Neural cell (in vitro differentiated cells): ENCODE data around the gene RAI1. TPM values are rescaled to one million over a fixed set of nuclear protein-coding genes. Genes with fewer than 3 reads are reported as not detected.

ENCODE experiments used
- H2AFZ ChIP-seq: fragments of 200-600, 300-800 bp; sonication (generic), shearing (Covaris generic); 2 replicates; pipeline ENCODE4 v1.6.0; 2014; ENCODE audit warnings: low read depth, mild to moderate bottlenecking, antibody characterized with exemption, low read length, moderate library complexity
- H3F3A ChIP-seq: fragments of 200-600 bp; shearing (Covaris generic); 2 replicates; pipeline ENCODE4 v1.6.1; 2016; ENCODE audit warnings: mild to moderate bottlenecking, moderate library complexity, mixed read lengths, antibody characterized with exemption, low read length; ENCODE audit not compliant: insufficient read depth, poor library complexity, severe bottlenecking
- H3K27ac ChIP-seq: fragments of 200-600, 300-800 bp; sonication (generic), shearing (Covaris generic); 2 replicates; pipeline ENCODE4 v1.5.1; 2014; ENCODE audit warnings: mild to moderate bottlenecking, low read length, moderate library complexity
- H3K27me3 ChIP-seq: fragments of 300-800, 200-600 bp; sonication (generic), shearing (Covaris generic); 2 replicates; pipeline ENCODE4 v1.6.0; 2014; ENCODE audit warnings: mild to moderate bottlenecking, low read depth, low read length, moderate library complexity; ENCODE audit not compliant: insufficient read depth
- H3K36me3 ChIP-seq: fragments of 300-800, 200-600 bp; sonication (generic), shearing (Covaris generic); 2 replicates; pipeline ENCODE4 v1.5.1; 2014; ENCODE audit warnings: mild to moderate bottlenecking, antibody characterized with exemption, low read length, moderate library complexity; ENCODE audit not compliant: insufficient read depth
- H3K4me2 ChIP-seq: fragments of 300-800, 200-600 bp; sonication (generic), shearing (Covaris generic); 2 replicates; pipeline ENCODE4 v1.6.0; 2014; ENCODE audit warnings: mild to moderate bottlenecking, low read length
- H3K4me3 ChIP-seq: fragments of 300-800, 200-600 bp; sonication (generic), shearing (Covaris generic); 2 replicates; pipeline ENCODE4 v1.5.1; 2014; ENCODE audit warnings: mild to moderate bottlenecking, low read length, moderate library complexity
- H3K79me2 ChIP-seq: fragments of 200-600 bp; shearing (Covaris generic); replicated peaks from 2 replicates; pipeline ENCODE4 v1.6.0; 2014; ENCODE audit warnings: mild to moderate bottlenecking, low read length, moderate library complexity; ENCODE audit not compliant: insufficient read depth
- H3K9ac ChIP-seq: fragments of 300-800, 200-600 bp; sonication (generic), shearing (Covaris generic); 2 replicates; pipeline ENCODE4 v1.6.1; 2016; ENCODE audit warnings: mild to moderate bottlenecking, low read length, mixed read lengths
- H3K9me2 ChIP-seq: fragments of 200-600 bp; shearing (Covaris generic); 2 replicates; pipeline ENCODE4 v1.6.1; 2016; ENCODE audit warnings: mild to moderate bottlenecking, low read length, mixed read lengths; ENCODE audit not compliant: insufficient read depth
- H3K9me3 ChIP-seq: fragments of 200-600, 300-800 bp; sonication (generic), shearing (Covaris generic); 2 replicates; pipeline ENCODE4 v1.6.1; 2016; ENCODE audit warnings: mild to moderate bottlenecking, mixed run types, low read length, moderate library complexity, mixed read lengths
- H4K20me1 ChIP-seq: fragments of 200-600 bp; shearing (Covaris generic); 2 replicates; pipeline ENCODE4 v1.6.1; 2016; ENCODE audit warnings: mild to moderate bottlenecking, mixed run types; ENCODE audit not compliant: insufficient read depth
- CTCF ChIP-seq: fragments of 450-650 bp; IDR thresholded peaks from 2 replicates; pipeline ENCODE4 v1.5.1; 2014; ENCODE audit warnings: antibody characterized with exemption, mild to moderate bottlenecking, moderate library complexity; ENCODE audit not compliant: poor library complexity, severe bottlenecking
- EP300 ChIP-seq: fragments of 450-650 bp; conservative IDR thresholded peaks from 2 replicates; pipeline ENCODE4 v1.6.1; 2014; ENCODE audit warnings: antibody characterized with exemption, mild to moderate bottlenecking, moderate library complexity; ENCODE audit not compliant: poor library complexity, severe bottlenecking
- EZH2 ChIP-seq: fragments of 200-600, 300-800 bp; shearing (Covaris generic), sonication (generic); IDR thresholded peaks from 2 replicates; pipeline ENCODE4 v1.6.1; 2014; ENCODE audit warnings: antibody characterized with exemption, low read length, borderline replicate concordance, mild to moderate bottlenecking; ENCODE audit not compliant: insufficient read depth, poor library complexity, severe bottlenecking
- MXI1 ChIP-seq: fragments of 450-650 bp; conservative IDR thresholded peaks from 2 replicates; pipeline ENCODE4 v1.6.1; 2014; ENCODE audit warnings: antibody characterized with exemption, mild to moderate bottlenecking; ENCODE audit not compliant: poor library complexity, severe bottlenecking
- POLR2AphosphoS5 ChIP-seq: IDR thresholded peaks from 2 replicates; pipeline ENCODE4 v1.6.1; 2012
- RAD21 ChIP-seq: fragments of 450-650 bp; conservative IDR thresholded peaks from 2 replicates; pipeline ENCODE4 v1.6.1; 2014; ENCODE audit warnings: antibody characterized with exemption, mild to moderate bottlenecking, moderate library complexity
- REST ChIP-seq: IDR thresholded peaks from 2 replicates; pipeline ENCODE4 v1.6.1; 2012; ENCODE audit warnings: borderline replicate concordance
- SMC3 ChIP-seq: fragments of 450-650 bp; conservative IDR thresholded peaks from 2 replicates; pipeline ENCODE4 v1.6.1; 2014; ENCODE audit warnings: antibody characterized with exemption, mild to moderate bottlenecking, moderate library complexity; ENCODE audit not compliant: poor library complexity
- TAF1 ChIP-seq: IDR thresholded peaks from 2 replicates; pipeline ENCODE4 v1.6.1; 2012; ENCODE audit warnings: low read depth
- polyA plus RNA-seq: library from polyadenylated mRNA; depleted of rRNA; stranded (reverse); fragments of >200 nt; gene quantifications from 2 replicates; pipeline ENCODE4 v1.2.3, GENCODE V29; 2014

Gene RAI1
- polyA plus RNA-seq, 1 donor from 2014 or later, result 16.9 TPM

GRCh38 chr17:17721140-17721668 is 39.9 kb downstream of the RAI1 start:
- TF ChIP-seq POLR2AphosphoS5 (no peak), EZH2 (no peak), RAD21 (no peak), REST (no peak), TAF1 (no peak), SMC3 (no peak), EP300 (no peak), CTCF (no peak), MXI1 (no peak)
- no peaks in the 10 kb centered on the region for H3K27me3 ChIP-seq
- H2AFZ ChIP-seq, result no peak overlapping the region
- H3K9me2 ChIP-seq, result no peaks in the 10 kb centered on the region
- peak overlapping the region; percentile 96 for H3K9ac ChIP-seq
- H3K9me3 ChIP-seq, result no peaks in the 10 kb centered on the region
- peaks cover 1% of the 10 kb centered on the region for H3F3A ChIP-seq
- H3K36me3 ChIP-seq, result no peaks in the 10 kb centered on the region
- H3K27ac ChIP-seq, result no peak overlapping the region
- peaks cover 13% of the 10 kb centered on the region for H4K20me1 ChIP-seq
- H3K4me2 ChIP-seq, result peak overlapping the region; percentile 87
- H3K4me3 ChIP-seq, result peak overlapping the region; percentile 98
- H3K79me2 ChIP-seq, result peaks cover 59% of the 10 kb centered on the region

- peaks cover 62% of the 10 kb centered on the region for H3K79me2 ChIP-seq
These were observed 41.0 kb downstream of the RAI1 start for GRCh38 chr17:17722081-17722905.

More at GRCh38 chr17:17722081-17722905, 41.0 kb downstream of the RAI1 start:
- peaks cover 3% of the 10 kb centered on the region for H3F3A ChIP-seq
- H3K27me3 ChIP-seq, result no peaks in the 10 kb centered on the region
- no peak overlapping the region for H2AFZ ChIP-seq
- peak overlapping the region; percentile 98 for H3K27ac ChIP-seq
- no peaks in the 10 kb centered on the region for H3K36me3 ChIP-seq
- H3K9me2 ChIP-seq, result no peaks in the 10 kb centered on the region
- peak overlapping the region; percentile 87 for H3K4me2 ChIP-seq
- H3K9ac ChIP-seq, result peak overlapping the region; percentile 96
- TF ChIP-seq POLR2AphosphoS5 (peak; percentile 81), REST (peak; percentile 78), TAF1 (peak; percentile 97), EP300 (no peak), EZH2 (no peak), RAD21 (peak; percentile 55), SMC3 (peak; percentile 70), MXI1 (peak; percentile 76), CTCF (peak; percentile 57)
- peak overlapping the region; percentile 98 for H3K4me3 ChIP-seq
- no peaks in the 10 kb centered on the region for H3K9me3 ChIP-seq
- H4K20me1 ChIP-seq, result peaks cover 18% of the 10 kb centered on the region
